ENCODE data around the gene DPF3.

Gene DPF3

GRCh38 chr14:72640911-72641485 is 252.9 kb downstream of the DPF3 start:
- peaks cover 6% of the 10 kb centered on the region for H3K9me3 Mint-ChIP-seq
- ATAC-seq (ENCODE audit: low read depth), result no peak
- no peak overlapping the region for H3K27ac Mint-ChIP-seq
- no peaks in the 10 kb centered on the region for H3K27me3 Mint-ChIP-seq
- peaks cover 9% of the 10 kb centered on the region for H3K4me1 Mint-ChIP-seq
- peaks cover 4% of the 10 kb centered on the region for H3K36me3 Mint-ChIP-seq
- no peak overlapping the region for H3K4me3 Mint-ChIP-seq
- no peak for DNase-seq (ENCODE audit: low spot score in 2 of 2)

GRCh38 chr14:72638021-72638420 is 255.9 kb downstream of the DPF3 start:
- peaks cover 6% of the 10 kb centered on the region for H3K9me3 Mint-ChIP-seq
- ATAC-seq (ENCODE audit: low read depth) (no peak), DNase-seq (ENCODE audit: low spot score in 2 of 2) (no peak)
- H3K4me3 Mint-ChIP-seq, result no peak overlapping the region
- H3K27ac Mint-ChIP-seq, result no peak overlapping the region
- H3K27me3 Mint-ChIP-seq, result no peaks in the 10 kb centered on the region
- H3K4me1 Mint-ChIP-seq, result peaks cover 12% of the 10 kb centered on the region
- H3K36me3 Mint-ChIP-seq, result peaks cover 4% of the 10 kb centered on the region

- H3K27me3 Mint-ChIP-seq, result no peaks in the 10 kb centered on the region
- H3K36me3 Mint-ChIP-seq, result peaks cover 4% of the 10 kb centered on the region
- no peak overlapping the region for H3K4me3 Mint-ChIP-seq
- peaks cover 6% of the 10 kb centered on the region for H3K9me3 Mint-ChIP-seq
- H3K27ac Mint-ChIP-seq, result no peak overlapping the region
- DNase-seq (ENCODE audit: low spot score in 2 of 2) (no peak), ATAC-seq (ENCODE audit: low read depth) (no peak)
- peaks cover 13% of the 10 kb centered on the region for H3K4me1 Mint-ChIP-seq
Observed at GRCh38 chr14:72636871-72637270, 257.0 kb downstream of the DPF3 start.

GRCh38 chr14:72636094-72636493 is 257.8 kb downstream of the DPF3 start:
- DNase-seq (ENCODE audit: low spot score in 2 of 2) (no peak), ATAC-seq (ENCODE audit: low read depth) (no peak)
- H3K36me3 Mint-ChIP-seq, result peaks cover 4% of the 10 kb centered on the region
- H3K4me1 Mint-ChIP-seq, result peaks cover 16% of the 10 kb centered on the region
- peaks cover 2% of the 10 kb centered on the region for H3K27me3 Mint-ChIP-seq
- H3K9me3 Mint-ChIP-seq, result peaks cover 6% of the 10 kb centered on the region
- H3K4me3 Mint-ChIP-seq, result no peak overlapping the region
- H3K27ac Mint-ChIP-seq, result no peak overlapping the region

GRCh38 chr14:72634691-72635616 is 258.9 kb downstream of the DPF3 start:
- no peak overlapping the region for H3K4me3 Mint-ChIP-seq
- no peak overlapping the region for H3K27ac Mint-ChIP-seq

GRCh38 chr14:72633551-72633950 is 260.4 kb downstream of the DPF3 start:
- Mint-ChIP-seq H3K27ac (no peak overlapping the region), H3K4me1 (peaks cover 8% of the 10 kb centered on the region), H3K36me3 (peaks cover 1% of the 10 kb centered on the region), H3K27me3 (peaks cover 2% of the 10 kb centered on the region), H3K9me3 (no peaks in the 10 kb centered on the region), H3K4me3 (no peak overlapping the region)
- ATAC-seq (ENCODE audit: low read depth) (no peak), DNase-seq (ENCODE audit: low spot score in 2 of 2) (no peak)

More at GRCh38 chr14:72634691-72635616, 258.9 kb downstream of the DPF3 start:
- no peaks in the 10 kb centered on the region for H3K36me3 Mint-ChIP-seq
- peaks cover 2% of the 10 kb centered on the region for H3K27me3 Mint-ChIP-seq
- DNase-seq (ENCODE audit: low spot score in 2 of 2) (no peak), ATAC-seq (ENCODE audit: low read depth) (no peak)
- peaks cover under 1% of the 10 kb centered on the region for H3K9me3 Mint-ChIP-seq
- H3K4me1 Mint-ChIP-seq, result peaks cover 8% of the 10 kb centered on the region

GRCh38 chr14:72632727-72633126 is 261.2 kb downstream of the DPF3 start:
- ATAC-seq (ENCODE audit: low read depth) (no peak), DNase-seq (ENCODE audit: low spot score in 2 of 2) (no peak)
- Mint-ChIP-seq H3K4me1 (peaks cover 8% of the 10 kb centered on the region), H3K9me3 (no peaks in the 10 kb centered on the region), H3K36me3 (peaks cover 4% of the 10 kb centered on the region), H3K4me3 (no peak overlapping the region), H3K27ac (no peak overlapping the region), H3K27me3 (peaks cover 2% of the 10 kb centered on the region)

GRCh38 chr14:72631401-72631800 is 262.5 kb downstream of the DPF3 start:
- Mint-ChIP-seq H3K36me3 (peaks cover 8% of the 10 kb centered on the region), H3K4me1 (peaks cover 8% of the 10 kb centered on the region), H3K27me3 (peaks cover 2% of the 10 kb centered on the region), H3K9me3 (no peaks in the 10 kb centered on the region), H3K27ac (no peak overlapping the region), H3K4me3 (no peak overlapping the region)
- ATAC-seq (ENCODE audit: low read depth), result no peak
- no peak for DNase-seq (ENCODE audit: low spot score in 2 of 2)

- Mint-ChIP-seq H3K4me1 (peaks cover 8% of the 10 kb centered on the region), H3K9me3 (peaks cover 3% of the 10 kb centered on the region), H3K27me3 (peaks cover 2% of the 10 kb centered on the region), H3K27ac (no peak overlapping the region), H3K4me3 (no peak overlapping the region), H3K36me3 (peaks cover 8% of the 10 kb centered on the region)
- no peak for DNase-seq (ENCODE audit: low spot score in 2 of 2)
- no peak for ATAC-seq (ENCODE audit: low read depth)
Observed at GRCh38 chr14:72630374-72630773, 263.5 kb downstream of the DPF3 start.

- DNase-seq (ENCODE audit: low spot score in 2 of 2) (no peak), ATAC-seq (ENCODE audit: low read depth) (no peak)
- Mint-ChIP-seq H3K9me3 (peaks cover 3% of the 10 kb centered on the region), H3K27me3 (peaks cover 2% of the 10 kb centered on the region), H3K27ac (no peak overlapping the region), H3K36me3 (peaks cover 8% of the 10 kb centered on the region), H3K4me1 (peaks cover 6% of the 10 kb centered on the region), H3K4me3 (no peak overlapping the region)
Observed at GRCh38 chr14:72629534-72629933, 264.4 kb downstream of the DPF3 start.

- Mint-ChIP-seq H3K9me3 (peaks cover 3% of the 10 kb centered on the region), H3K4me3 (no peak overlapping the region), H3K27ac (no peak overlapping the region), H3K27me3 (no peaks in the 10 kb centered on the region), H3K4me1 (peaks cover under 1% of the 10 kb centered on the region), H3K36me3 (peaks cover 9% of the 10 kb centered on the region)
- ATAC-seq (ENCODE audit: low read depth) (no peak), DNase-seq (ENCODE audit: low spot score in 2 of 2) (no peak)
Observed at GRCh38 chr14:72625689-72626088, 268.2 kb downstream of the DPF3 start.

GRCh38 chr14:72621387-72622065 is 272.4 kb downstream of the DPF3 start:
- ATAC-seq (ENCODE audit: low read depth) (no peak), DNase-seq (ENCODE audit: low spot score in 2 of 2) (no peak)
- Mint-ChIP-seq H3K4me3 (no peak overlapping the region), H3K36me3 (peaks cover 3% of the 10 kb centered on the region), H3K4me1 (peaks cover 3% of the 10 kb centered on the region), H3K27me3 (no peaks in the 10 kb centered on the region), H3K9me3 (peaks cover 3% of the 10 kb centered on the region), H3K27ac (no peak overlapping the region)

GRCh38 chr14:72619881-72620280 is 274.0 kb downstream of the DPF3 start:
- peaks cover 9% of the 10 kb centered on the region for H3K4me1 Mint-ChIP-seq
- H3K27ac Mint-ChIP-seq, result no peak overlapping the region
- H3K4me3 Mint-ChIP-seq, result no peak overlapping the region
- no peaks in the 10 kb centered on the region for H3K9me3 Mint-ChIP-seq
- ATAC-seq (ENCODE audit: low read depth), result no peak
- H3K36me3 Mint-ChIP-seq, result peaks cover 3% of the 10 kb centered on the region
- no peaks in the 10 kb centered on the region for H3K27me3 Mint-ChIP-seq
- no peak for DNase-seq (ENCODE audit: low spot score in 2 of 2)

GRCh38 chr14:72619111-72619571 is 274.8 kb downstream of the DPF3 start:
- Mint-ChIP-seq H3K4me1 (peaks cover 10% of the 10 kb centered on the region), H3K27ac (no peak overlapping the region), H3K27me3 (no peaks in the 10 kb centered on the region), H3K9me3 (no peaks in the 10 kb centered on the region), H3K36me3 (peaks cover 3% of the 10 kb centered on the region), H3K4me3 (no peak overlapping the region)
- ATAC-seq (ENCODE audit: low read depth) (no peak), DNase-seq (ENCODE audit: low spot score in 2 of 2) (no peak)
